Activated naive CD4-positive, alpha-beta T cell treated with anti-CD3 and anti-CD28 coated beads, Interleukin-2, amount 10 ng/mL, durations not matched to agents 7 days and 5 days (primary cell): ENCODE results near the gene KRT8.
A peak's percentile ranks its signal among the peaks of the same experiment; 100 is the strongest.
"Not testable (repeated sequence)": the region's sequence is repeated elsewhere in the genome, so short reads cannot be mapped to it uniquely, and the experiment has no call there.

Source experiments
- CTCF ChIA-PET: fragments of 350-600 bp; sonication (Branson Sonifier 250); formaldehyde crosslinking; loops from one replicate; lab custom pipeline; 2021; ENCODE audit warnings: antibody characterized with exemption; lab: Charles Lee
- DNase-seq: peaks from one replicate; pipeline ENCODE4 v3.0.0-alpha.2; 2020
- H3K27ac Mint-ChIP-seq: one replicate; pipeline ENCODE4 v1.8.0; 2021; ENCODE audit warnings: mild to moderate bottlenecking, moderate library complexity, mixed read lengths
- H3K27me3 Mint-ChIP-seq: one replicate; pipeline ENCODE4 v1.8.0; 2021; ENCODE audit warnings: mild to moderate bottlenecking, mixed read lengths
- H3K36me3 Mint-ChIP-seq: one replicate; pipeline ENCODE4 v1.8.0; 2021; ENCODE audit warnings: mixed read lengths
- H3K4me1 Mint-ChIP-seq: one replicate; pipeline ENCODE4 v1.8.0; 2021; ENCODE audit warnings: mixed read lengths
- H3K4me3 Mint-ChIP-seq: one replicate; pipeline ENCODE4 v1.8.0; 2021; ENCODE audit warnings: mild to moderate bottlenecking, moderate library complexity, mixed read lengths
- H3K9me3 Mint-ChIP-seq: one replicate; pipeline ENCODE4 v1.8.0; 2021; ENCODE audit warnings: mixed read lengths

Gene KRT8

DNA sequence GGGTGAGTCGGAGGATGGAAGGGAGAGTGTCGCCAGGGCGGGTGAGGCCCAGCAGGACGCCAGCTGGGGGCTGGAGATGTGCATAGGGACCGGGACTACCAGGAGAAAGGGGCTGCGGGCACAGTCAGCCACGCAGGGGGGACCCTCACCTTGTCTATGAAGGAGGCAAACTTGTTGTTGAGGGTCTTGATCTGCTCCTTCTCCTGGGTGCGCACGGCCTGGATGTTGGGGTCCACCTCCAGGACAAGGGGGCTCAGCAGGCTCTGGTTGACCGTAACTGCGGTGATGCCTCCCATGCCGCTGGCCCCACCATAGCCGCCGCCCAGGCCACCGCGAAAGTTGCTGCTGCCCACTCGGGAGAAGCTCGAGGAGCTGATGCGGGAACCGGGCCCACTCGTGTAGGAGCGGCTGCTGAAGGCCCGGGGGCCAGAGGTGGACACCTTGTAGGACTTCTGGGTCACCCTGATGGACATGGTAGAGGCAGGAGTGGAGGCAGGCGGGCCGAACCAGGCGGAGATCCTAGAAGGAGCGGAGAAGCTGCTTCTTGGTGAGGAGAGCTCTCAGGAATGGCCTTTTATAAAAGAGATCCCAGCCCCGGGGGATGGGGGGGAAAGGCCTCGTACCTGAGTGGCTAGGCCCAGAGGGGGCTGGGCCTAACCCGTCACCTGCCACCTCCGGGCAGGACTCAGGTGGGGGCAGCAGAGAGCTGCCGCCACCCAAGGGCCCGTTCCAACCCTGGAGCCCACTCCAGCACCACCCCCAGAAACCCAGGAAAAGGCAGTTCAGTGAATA, at the start of gene KRT8:
KRT8 (minus strand) TSS at position 568 of the 792 bp plus-strand sequence; CDS start at position 473, 95 bp downstream.
- H3K36me3 Mint-ChIP-seq, DNase-seq, H3K4me1 Mint-ChIP-seq, H3K9me3 Mint-ChIP-seq, H3K27ac Mint-ChIP-seq: not testable (repeated sequence)
- CTCF ChIA-PET, result interaction anchor here (1.9 kb wide), 1 partner anchor 19 kb away, joined by 7 read pairs; no protein-coding TSS in a partner anchor
- H3K27me3 Mint-ChIP-seq, result peaks cover 32% of the 10 kb centered on the region
- peak within 1 kb of the TSS; percentile 57 for H3K4me3 Mint-ChIP-seq

DNA sequence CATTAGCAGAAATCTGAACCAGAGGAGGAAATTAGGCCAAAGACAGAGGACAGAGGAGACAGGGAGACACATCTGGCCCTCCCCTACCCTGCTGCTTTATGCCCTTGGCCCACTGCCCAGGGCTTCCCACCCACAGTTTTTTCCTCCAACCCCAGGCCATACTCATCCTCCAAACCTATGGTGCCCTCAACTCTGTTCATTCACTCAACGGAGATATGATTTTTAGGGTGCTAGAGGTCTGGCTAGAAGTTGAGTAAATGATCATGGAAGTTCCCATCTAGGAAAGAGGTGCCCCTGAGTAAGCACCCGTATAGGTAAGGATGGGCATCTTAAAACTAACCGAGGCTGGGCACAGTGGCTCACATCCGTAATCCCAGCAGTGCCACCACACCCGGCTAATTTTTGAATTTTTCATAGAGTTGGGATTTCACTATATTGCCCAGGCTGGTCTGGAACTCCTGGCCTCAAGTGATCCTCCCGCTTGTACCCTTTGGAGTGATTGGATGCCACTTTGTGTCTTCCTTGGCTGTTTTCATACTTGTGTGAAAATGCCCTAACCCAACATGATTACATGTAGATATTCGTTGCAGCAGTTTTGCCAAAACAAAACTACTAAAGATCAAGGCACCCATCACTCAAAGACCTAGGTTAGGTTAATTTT, 48.4 kb upstream of the KRT8 start:
- Mint-ChIP-seq H3K27me3 (peaks cover 20% of the 10 kb centered on the region), H3K4me3 (no peak overlapping the region), H3K36me3 (no peaks in the 10 kb centered on the region), H3K9me3 (no peaks in the 10 kb centered on the region), H3K4me1 (peaks cover 3% of the 10 kb centered on the region), H3K27ac (no peak overlapping the region)
- DNase-seq, result no peak
- CTCF ChIA-PET, result no interaction called here

DNA sequence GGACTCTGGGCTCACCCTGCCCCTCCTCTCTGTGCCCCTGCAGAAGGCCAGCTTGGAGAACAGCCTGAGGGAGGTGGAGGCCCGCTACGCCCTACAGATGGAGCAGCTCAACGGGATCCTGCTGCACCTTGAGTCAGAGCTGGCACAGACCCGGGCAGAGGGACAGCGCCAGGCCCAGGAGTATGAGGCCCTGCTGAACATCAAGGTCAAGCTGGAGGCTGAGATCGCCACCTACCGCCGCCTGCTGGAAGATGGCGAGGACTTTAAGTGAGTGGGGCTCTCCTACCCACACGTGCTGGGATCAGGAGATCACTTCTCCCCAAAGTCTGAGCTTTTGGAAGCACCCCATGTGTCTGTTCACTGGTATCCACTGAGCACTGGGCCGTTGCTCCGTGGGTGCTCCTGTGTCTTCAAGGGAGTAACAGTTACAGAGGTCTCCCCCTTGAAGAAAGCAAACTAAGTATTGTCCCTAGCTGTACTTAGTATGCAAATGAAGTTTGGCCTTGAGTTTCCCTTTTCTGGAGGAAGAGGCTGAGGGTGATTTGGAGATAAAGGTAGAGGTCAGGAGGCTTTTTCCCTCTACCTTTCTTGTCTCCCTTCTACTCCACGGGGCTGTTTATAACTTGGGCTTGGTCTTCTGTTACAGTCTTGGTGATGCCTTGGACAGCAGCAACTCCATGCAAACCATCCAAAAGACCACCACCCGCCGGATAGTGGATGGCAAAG, 47.4 kb upstream of the KRT8 start:
- H3K9me3 Mint-ChIP-seq, result no peaks in the 10 kb centered on the region
- peaks cover 8% of the 10 kb centered on the region for H3K4me1 Mint-ChIP-seq
- H3K27me3 Mint-ChIP-seq, result peaks cover 23% of the 10 kb centered on the region
- CTCF ChIA-PET, result interaction anchor here (1.2 to 2.0 kb wide), 5 partner anchors 14 to 67 kb away, joined by 3 to 19 read pairs (median 4); no protein-coding TSS in a partner anchor
- no peak overlapping the region for H3K27ac Mint-ChIP-seq
- DNase-seq, result no peak
- no peaks in the 10 kb centered on the region for H3K36me3 Mint-ChIP-seq
- no peak overlapping the region for H3K4me3 Mint-ChIP-seq

DNA sequence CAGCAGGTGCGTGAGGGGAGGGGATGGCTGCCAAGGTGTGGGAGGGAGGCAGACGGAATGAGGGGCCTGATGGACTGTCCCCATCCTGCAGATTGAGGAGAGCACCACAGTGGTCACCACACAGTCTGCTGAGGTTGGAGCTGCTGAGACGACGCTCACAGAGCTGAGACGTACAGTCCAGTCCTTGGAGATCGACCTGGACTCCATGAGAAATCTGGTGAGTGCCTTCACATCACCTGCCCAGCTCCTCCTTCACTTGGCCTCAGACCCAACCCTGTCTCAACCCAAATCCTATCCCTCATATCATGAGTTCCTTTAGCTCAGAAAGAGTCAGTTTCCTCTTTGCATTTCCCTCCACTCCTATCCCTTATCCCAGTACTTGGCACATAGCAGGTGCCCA, 46.8 kb upstream of the KRT8 start:
- H3K4me1 Mint-ChIP-seq, result peaks cover 8% of the 10 kb centered on the region
- CTCF ChIA-PET, result interaction anchor here (1.2 to 2.0 kb wide), 6 partner anchors 13 to 71 kb away, joined by 3 to 19 read pairs (median 8); no protein-coding TSS in a partner anchor
- H3K9me3 Mint-ChIP-seq, result no peaks in the 10 kb centered on the region
- H3K36me3 Mint-ChIP-seq, result no peaks in the 10 kb centered on the region
- no peak overlapping the region for H3K27ac Mint-ChIP-seq
- no peak for DNase-seq
- no peak overlapping the region for H3K4me3 Mint-ChIP-seq
- peaks cover 28% of the 10 kb centered on the region for H3K27me3 Mint-ChIP-seq

DNA sequence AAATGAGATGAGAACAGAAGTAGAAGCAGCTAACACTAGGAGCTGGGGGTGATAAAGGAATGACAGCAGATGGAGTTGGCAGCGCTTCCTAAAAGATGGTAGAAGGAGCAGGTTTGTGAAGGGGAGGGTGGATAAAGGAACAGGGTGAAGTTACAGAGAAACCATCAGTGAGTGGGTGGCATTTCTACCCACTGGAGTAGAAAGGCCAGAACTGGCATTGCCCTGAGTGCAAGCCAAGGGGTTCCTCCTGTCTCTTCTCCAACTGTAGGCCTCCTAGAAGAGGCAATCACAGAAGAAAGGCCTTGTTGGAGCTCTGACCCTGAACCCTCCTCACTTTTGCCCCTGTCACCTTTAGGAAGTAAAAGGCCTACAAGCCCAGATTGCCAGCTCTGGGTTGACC, 46.2 kb upstream of the KRT8 start:
- DNase-seq, result no peak
- no peak overlapping the region for H3K4me3 Mint-ChIP-seq
- no peaks in the 10 kb centered on the region for H3K36me3 Mint-ChIP-seq
- peaks cover 8% of the 10 kb centered on the region for H3K4me1 Mint-ChIP-seq
- CTCF ChIA-PET, result interaction anchor here (1.2 to 2.0 kb wide), 6 partner anchors 13 to 71 kb away, joined by 3 to 19 read pairs (median 8); no protein-coding TSS in a partner anchor
- H3K27ac Mint-ChIP-seq, result no peak overlapping the region
- peaks cover 28% of the 10 kb centered on the region for H3K27me3 Mint-ChIP-seq
- no peaks in the 10 kb centered on the region for H3K9me3 Mint-ChIP-seq

DNA sequence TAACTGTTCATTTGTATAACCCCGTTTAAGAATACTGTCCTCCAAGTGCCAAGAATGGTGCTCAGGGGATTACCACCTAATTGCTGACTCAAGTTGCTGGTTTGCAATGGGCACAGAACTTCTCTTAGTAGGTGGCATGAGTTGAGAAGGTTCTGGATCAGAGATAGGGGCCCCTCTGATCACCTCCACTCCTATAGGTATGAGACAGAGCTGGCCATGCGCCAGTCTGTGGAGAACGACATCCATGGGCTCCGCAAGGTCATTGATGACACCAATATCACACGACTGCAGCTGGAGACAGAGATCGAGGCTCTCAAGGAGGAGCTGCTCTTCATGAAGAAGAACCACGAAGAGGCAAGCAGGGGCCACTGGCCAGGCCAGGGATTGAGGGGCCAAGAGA, 45.7 kb upstream of the KRT8 start:
- CTCF ChIA-PET, result interaction anchor here (1.8 kb wide), 1 partner anchor 70 kb away, joined by 11 read pairs; no protein-coding TSS in a partner anchor
- no peaks in the 10 kb centered on the region for H3K36me3 Mint-ChIP-seq
- H3K4me3 Mint-ChIP-seq, result no peak overlapping the region

DNA sequence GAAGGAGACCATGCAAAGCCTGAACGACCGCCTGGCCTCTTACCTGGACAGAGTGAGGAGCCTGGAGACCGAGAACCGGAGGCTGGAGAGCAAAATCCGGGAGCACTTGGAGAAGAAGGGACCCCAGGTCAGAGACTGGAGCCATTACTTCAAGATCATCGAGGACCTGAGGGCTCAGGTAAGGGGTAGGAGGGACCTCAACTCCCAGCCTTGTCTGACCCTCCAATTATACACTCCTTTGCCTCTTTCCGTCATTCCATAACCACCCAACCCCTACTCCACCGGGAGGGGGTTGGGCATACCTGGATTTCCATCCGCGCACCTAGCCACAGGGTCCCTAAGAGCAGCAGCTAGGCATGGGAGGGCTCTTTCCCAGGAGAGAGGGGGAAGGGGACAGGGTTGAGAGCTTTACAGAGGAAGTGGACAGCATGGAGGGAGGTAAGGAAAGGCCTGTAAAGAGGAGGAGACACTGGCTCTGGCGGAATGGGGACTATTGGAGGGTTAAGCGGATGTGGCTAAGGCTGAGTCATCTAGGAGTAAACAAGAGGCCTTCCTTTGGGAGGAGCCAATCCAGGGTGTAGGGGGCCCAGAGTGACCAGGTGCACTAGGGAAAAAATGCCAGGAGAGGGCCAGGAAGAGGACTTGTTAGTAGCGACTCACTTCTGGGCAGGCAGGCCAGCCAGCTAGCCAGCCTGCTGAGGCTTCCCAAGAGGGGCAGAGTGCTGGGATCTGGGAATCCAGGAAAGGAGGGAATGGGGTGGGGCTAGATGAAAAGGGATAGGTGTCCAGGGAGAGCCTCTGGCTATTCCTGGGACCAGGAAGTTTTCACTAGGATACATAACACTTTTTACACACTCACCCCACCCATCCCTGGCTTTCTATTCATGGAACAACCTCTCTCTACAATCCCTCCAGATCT, 44.8 kb upstream of the KRT8 start:
- Mint-ChIP-seq H3K27me3 (peaks cover 42% of the 10 kb centered on the region), H3K4me3 (peak overlapping the region; percentile 68), H3K27ac (no peak overlapping the region), H3K9me3 (no peaks in the 10 kb centered on the region), H3K4me1 (peaks cover 8% of the 10 kb centered on the region), H3K36me3 (no peaks in the 10 kb centered on the region)
- no peak for DNase-seq
- CTCF ChIA-PET, result interaction anchor here (1.8 to 2.4 kb wide), 2 partner anchors 65 to 69 kb away, joined by 11 read pairs; no protein-coding TSS in a partner anchor

More for the DNA sequence above, 45.7 kb upstream of the KRT8 start:
- peaks cover 8% of the 10 kb centered on the region for H3K4me1 Mint-ChIP-seq
- no peaks in the 10 kb centered on the region for H3K9me3 Mint-ChIP-seq
- DNase-seq, result no peak
- H3K27ac Mint-ChIP-seq, result no peak overlapping the region
- peaks cover 33% of the 10 kb centered on the region for H3K27me3 Mint-ChIP-seq

DNA sequence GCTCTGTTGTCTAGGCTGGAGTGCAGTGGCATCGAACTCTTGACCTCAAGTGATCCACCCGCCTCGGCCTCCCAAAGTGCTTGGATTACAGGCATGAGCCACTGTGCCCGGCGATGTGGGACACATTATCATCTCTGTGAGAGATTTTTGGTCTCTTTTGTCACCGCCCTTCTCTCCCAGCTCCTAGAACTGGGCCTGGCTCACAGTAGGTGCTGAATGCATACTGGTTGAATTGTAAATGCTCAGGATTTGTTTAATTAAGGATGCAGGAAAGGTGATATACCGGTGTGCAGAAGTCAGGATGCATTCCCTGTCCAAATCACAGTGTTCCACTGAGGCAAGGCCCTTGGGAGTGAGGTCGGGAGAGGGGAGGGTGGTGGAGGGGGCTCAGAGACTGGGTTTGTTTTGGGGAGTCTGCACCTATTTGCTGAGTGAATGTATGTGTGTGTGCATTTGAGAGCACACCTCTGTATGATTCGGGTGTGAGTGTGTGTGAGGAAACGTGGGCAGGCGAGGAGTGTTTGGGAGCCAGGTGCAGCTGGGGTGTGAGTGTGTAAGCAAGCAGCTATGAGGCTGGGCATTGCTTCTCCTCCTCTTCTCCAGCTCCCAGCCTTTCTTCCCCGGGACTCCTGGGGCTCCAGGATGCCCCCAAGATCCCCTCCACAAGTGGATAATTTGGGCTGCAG, 43.0 kb upstream of the KRT8 start:
- H3K9me3 Mint-ChIP-seq, result no peaks in the 10 kb centered on the region
- peaks cover 57% of the 10 kb centered on the region for H3K27me3 Mint-ChIP-seq
- H3K27ac Mint-ChIP-seq, result peak overlapping the region; percentile 43
- peak overlapping the region; percentile 81 for H3K4me3 Mint-ChIP-seq
- CTCF ChIA-PET, result interaction anchor here (0.9 to 2.4 kb wide), 3 partner anchors 33 to 63 kb away, joined by 3 to 14 read pairs (median 11); no protein-coding TSS in a partner anchor
- peaks cover 8% of the 10 kb centered on the region for H3K4me1 Mint-ChIP-seq
- H3K36me3 Mint-ChIP-seq, result no peaks in the 10 kb centered on the region
- DNase-seq, result no peak

DNA sequence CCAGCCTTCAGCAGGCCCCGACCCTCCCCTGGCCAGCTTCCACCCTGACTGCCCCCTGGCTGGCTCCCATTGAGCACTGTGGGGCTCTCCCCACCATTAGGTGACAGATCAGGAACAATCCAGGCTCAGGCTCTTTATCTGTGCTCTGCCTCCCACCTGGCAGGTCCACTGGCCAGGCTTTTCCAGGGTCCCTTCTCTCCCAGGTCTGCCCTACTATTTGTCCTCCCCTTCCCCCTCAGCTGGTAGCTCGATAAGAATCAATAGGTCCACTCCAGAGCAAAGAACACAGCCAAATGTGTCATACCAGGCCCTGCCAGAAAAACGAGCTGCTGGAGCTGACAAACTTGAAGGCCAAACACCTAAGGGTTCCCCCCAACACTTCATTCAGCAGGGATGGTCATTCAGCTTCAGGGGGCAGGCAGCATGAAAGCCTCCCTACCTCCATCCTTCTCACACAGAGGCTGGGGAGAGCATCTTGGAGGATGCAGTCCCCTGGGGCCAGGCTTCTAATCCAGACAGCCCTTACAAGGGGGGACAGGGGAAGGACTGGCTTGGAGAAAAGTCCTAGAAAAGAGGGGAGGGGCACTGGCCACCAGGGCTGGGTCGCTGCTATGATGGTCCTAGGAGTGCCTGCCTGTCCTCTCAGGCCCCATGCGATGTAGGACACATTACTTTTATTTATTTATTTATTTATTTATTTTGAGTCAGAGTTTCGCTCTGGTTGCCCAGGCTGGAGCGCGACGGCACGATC, 42.1 kb upstream of the KRT8 start:
- H3K4me1 Mint-ChIP-seq, result peaks cover 8% of the 10 kb centered on the region
- H3K4me3 Mint-ChIP-seq, result no peak overlapping the region
- H3K27ac Mint-ChIP-seq, result no peak overlapping the region
- no peak for DNase-seq
- CTCF ChIA-PET, result interaction anchor here (1.6 kb wide), 1 partner anchor 62 kb away, joined by 14 read pairs; no protein-coding TSS in a partner anchor
- H3K9me3 Mint-ChIP-seq, result no peaks in the 10 kb centered on the region
- H3K36me3 Mint-ChIP-seq, result no peaks in the 10 kb centered on the region
- peaks cover 64% of the 10 kb centered on the region for H3K27me3 Mint-ChIP-seq

DNA sequence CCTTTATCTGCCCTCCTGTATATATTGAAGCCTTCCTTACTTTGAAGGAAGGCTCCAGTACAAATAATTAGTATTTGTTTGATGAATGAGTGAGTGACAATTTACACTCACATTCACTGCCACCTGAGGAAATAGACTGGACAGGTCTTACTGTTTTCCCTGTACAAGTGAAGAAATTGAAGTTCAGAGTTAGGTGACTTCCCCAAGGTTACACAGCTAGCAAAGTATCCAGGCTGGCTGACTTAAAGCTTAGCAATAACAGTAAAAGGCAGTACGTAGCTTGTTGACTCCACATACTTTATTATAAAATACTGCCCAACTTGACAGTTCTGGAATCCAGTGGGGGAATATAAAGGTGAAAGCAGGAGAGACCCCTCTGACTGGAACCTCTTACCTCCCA, 41.5 kb upstream of the KRT8 start:
- Mint-ChIP-seq H3K4me1 (peaks cover 8% of the 10 kb centered on the region), H3K4me3 (no peak overlapping the region), H3K36me3 (no peaks in the 10 kb centered on the region), H3K27ac (no peak overlapping the region), H3K27me3 (peaks cover 64% of the 10 kb centered on the region), H3K9me3 (no peaks in the 10 kb centered on the region)
- CTCF ChIA-PET, result interaction anchor here (1.6 kb wide), 1 partner anchor 61 kb away, joined by 14 read pairs; no protein-coding TSS in a partner anchor
- DNase-seq, result no peak

DNA sequence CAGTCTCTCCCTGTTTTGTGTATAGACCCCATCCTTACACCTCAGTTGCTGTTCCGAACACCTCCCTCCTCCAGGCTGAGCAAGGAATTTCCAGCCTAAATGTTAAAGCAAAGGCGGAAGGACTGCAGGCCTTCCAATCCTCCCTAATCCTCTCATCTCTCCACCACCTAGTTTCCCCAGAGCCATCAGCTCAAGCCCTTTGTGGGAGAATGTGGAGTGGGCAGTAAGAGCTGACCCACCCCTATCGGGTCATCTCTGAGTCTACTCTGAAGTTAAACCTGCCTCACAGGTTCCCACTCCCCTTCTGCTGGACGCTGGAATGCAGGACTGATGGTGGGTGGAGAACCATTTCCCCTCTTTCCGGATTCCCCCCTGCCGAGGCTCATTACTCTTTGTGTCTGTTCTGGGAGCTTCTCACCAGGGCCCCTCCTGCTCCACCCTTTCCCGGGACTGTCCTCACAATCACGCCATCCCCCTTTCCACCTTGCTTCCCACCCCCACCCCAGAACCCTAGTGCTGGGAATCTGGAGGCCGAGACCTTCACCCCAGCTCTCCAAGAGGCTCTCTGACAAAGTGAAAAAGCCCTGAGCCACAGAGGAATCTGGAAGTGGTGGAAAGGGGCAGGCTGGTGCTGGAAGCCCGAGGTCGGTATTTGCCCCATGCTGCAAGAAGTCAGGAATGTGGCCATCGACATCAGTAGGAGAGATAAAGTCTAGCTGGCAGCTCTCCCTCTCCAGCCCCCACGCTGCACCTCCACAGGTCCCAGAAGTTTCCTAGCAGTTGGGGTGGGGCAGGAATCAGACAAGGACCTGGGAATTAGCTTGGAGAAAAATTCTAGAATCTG, 40.7 kb upstream of the KRT8 start:
- Mint-ChIP-seq H3K27me3 (peaks cover 64% of the 10 kb centered on the region), H3K9me3 (no peaks in the 10 kb centered on the region), H3K4me3 (no peak overlapping the region), H3K27ac (no peak overlapping the region), H3K4me1 (peaks cover 8% of the 10 kb centered on the region), H3K36me3 (no peaks in the 10 kb centered on the region)
- DNase-seq, result no peak
- CTCF ChIA-PET, result no interaction called here
